OCI-LY7 (cell line): ENCODE results near the gene LY86. TPM values are rescaled to one million over a fixed set of nuclear protein-coding genes. Genes with fewer than 3 reads are reported as not detected.

ENCODE experiments used
- BruUV-seq: library from RNA; stranded (reverse); fragments of 400-500 nt; replicated peaks from 2 replicates; lab custom pipeline; 2021; lab: Mats Ljungman, UMichigan
- CTCF ChIA-PET: fragments of 300-600 bp; sonication (Branson Sonifier 250); formaldehyde crosslinking; loops from one replicate; lab custom pipeline; 2022; ENCODE audit warnings: antibody characterized with exemption; ENCODE audit not compliant: unreplicated experiment; lab: Charles Lee
- POLR2A ChIA-PET: fragments of 300-600 bp; sonication (Branson Sonifier 250); formaldehyde crosslinking; loops from one replicate; lab custom pipeline; 2022; ENCODE audit warnings: antibody characterized with exemption; lab: Charles Lee
- DNase-seq: peaks from one replicate; pipeline ENCODE4 v3.0.0-alpha.2; 2015; ENCODE audit warnings: low spot score
- H2AFZ ChIP-seq: fragments of 200-600 bp; sonication (generic), shearing (Covaris generic); 2 replicates; pipeline ENCODE4 v1.6.1; 2014; ENCODE audit warnings: mild to moderate bottlenecking, antibody characterized with exemption, low read length, moderate library complexity
- H3K27ac ChIP-seq: fragments of 200-600 bp; sonication (generic); 2 replicates; pipeline ENCODE4 v1.5.1; 2014; ENCODE audit warnings: mixed run types, low read depth, mild to moderate bottlenecking, moderate library complexity, low read length, inconsistent platforms; ENCODE audit not compliant: poor library complexity, severe bottlenecking
- H3K36me3 ChIP-seq: fragments of 200-600 bp; sonication (generic); 2 replicates; pipeline ENCODE4 v1.6.1; 2014; ENCODE audit warnings: mild to moderate bottlenecking, antibody characterized with exemption, low read length, moderate library complexity, mixed read lengths; ENCODE audit not compliant: insufficient read depth
- H3K4me1 ChIP-seq: fragments of 200-600 bp; sonication (generic); 2 replicates; pipeline ENCODE4 v1.5.1; 2014; ENCODE audit warnings: mild to moderate bottlenecking, low read length; ENCODE audit not compliant: insufficient read depth, poor library complexity, severe bottlenecking
- H3K4me2 ChIP-seq: fragments of 200-600 bp; sonication (generic); 2 replicates; pipeline ENCODE4 v1.6.1; 2014; ENCODE audit warnings: mild to moderate bottlenecking, low read length
- H3K4me3 ChIP-seq: fragments of 200-600 bp; sonication (generic); 2 replicates; pipeline ENCODE4 v1.5.1; 2014; ENCODE audit warnings: mild to moderate bottlenecking, low read depth, low read length; ENCODE audit not compliant: poor library complexity, severe bottlenecking
- H3K79me2 ChIP-seq: fragments of 200-600 bp; sonication (generic); 2 replicates; pipeline ENCODE4 v1.6.1; 2016; ENCODE audit warnings: low read depth, mild to moderate bottlenecking, low read length, moderate library complexity, mixed read lengths; ENCODE audit not compliant: insufficient read depth
- H3K9me2 ChIP-seq: fragments of 200-600 bp; sonication (generic); 2 replicates; pipeline ENCODE4 v1.6.1; 2016; ENCODE audit warnings: mild to moderate bottlenecking, low read length, mixed read lengths; ENCODE audit not compliant: insufficient read depth
- H3K9me3 ChIP-seq: fragments of 200-600 bp; sonication (generic); 2 replicates; pipeline ENCODE4 v1.6.1; 2014; ENCODE audit warnings: mild to moderate bottlenecking, mixed run types, low read length, mixed read lengths
- H4K20me1 ChIP-seq: fragments of 200-600 bp; sonication (generic); 2 replicates; pipeline ENCODE4 v1.6.1; 2014; ENCODE audit warnings: mild to moderate bottlenecking, antibody characterized with exemption, low read length, moderate library complexity, mixed read lengths; ENCODE audit not compliant: insufficient read depth
- CTCF ChIP-seq: fragments of 200-600 bp; sonication (generic); conservative IDR thresholded peaks from 2 replicates; pipeline ENCODE4 v1.5.1; 2014; ENCODE audit warnings: mild to moderate bottlenecking, antibody characterized with exemption, low read length, moderate library complexity, mixed read lengths
- EZH2phosphoT487 ChIP-seq: fragments of 200-600 bp; sonication (generic); IDR thresholded peaks from 2 replicates; pipeline ENCODE4 v1.6.1; 2018; ENCODE audit warnings: low read depth, borderline replicate concordance, mild to moderate bottlenecking, mixed run types, antibody characterized with exemption, low read length, moderate library complexity, mixed read lengths
- intact Hi-C: fragments of 100-400 bp; cut with micrococcal nuclease; formaldehyde crosslinking; loops from one replicate; pipeline ENCODE4 v1.10.0; 2022; ENCODE audit not compliant: unreplicated experiment
- total RNA-seq, 2 experiments: library from RNA; depleted of rRNA in 1 of 2; stranded (reverse); fragments of >200 nt in 1 of 2; shearing (Covaris generic) in 1 of 2; gene quantifications; 2 replicates each; pipeline ENCODE4 v1.2.3, GENCODE V29; 2014 to 2022

The LY86 gene
- total RNA-seq, 2 experiments from 2014 or later: 48.4 to 62.8 TPM

GRCh38 chr6:6569096-6569810 is 19.3 kb upstream of the LY86 start:
- POLR2A ChIA-PET: no interaction called here
- intact Hi-C loops: no loop called here
- no peak overlapping the region for H2AFZ ChIP-seq
- no peak for DNase-seq
- no peak for TF ChIP-seq EZH2phosphoT487
- no peak for TF ChIP-seq CTCF
- no peaks in the 10 kb centered on the region for H3K9me2 ChIP-seq
- no peak overlapping the region for H3K4me3 ChIP-seq
- peaks cover 39% of the 10 kb centered on the region for H3K36me3 ChIP-seq
- BruUV-seq: no TSS peak
- H3K79me2 ChIP-seq: no peaks in the 10 kb centered on the region; the same call in 1 of the 2 replicates
- H3K9me3 ChIP-seq: peaks cover 15% of the 10 kb centered on the region; the same call in 1 of the 2 replicates
- H4K20me1 ChIP-seq: no peaks in the 10 kb centered on the region
- H3K4me1 ChIP-seq: no peaks in the 10 kb centered on the region
- H3K27ac ChIP-seq: no peak overlapping the region
- H3K4me2 ChIP-seq: no peak overlapping the region
- CTCF ChIA-PET: interaction anchor here (0.7 kb wide), 1 partner anchor 11 kb away, joined by 3 read pairs; no protein-coding TSS in a partner anchor

DNA sequence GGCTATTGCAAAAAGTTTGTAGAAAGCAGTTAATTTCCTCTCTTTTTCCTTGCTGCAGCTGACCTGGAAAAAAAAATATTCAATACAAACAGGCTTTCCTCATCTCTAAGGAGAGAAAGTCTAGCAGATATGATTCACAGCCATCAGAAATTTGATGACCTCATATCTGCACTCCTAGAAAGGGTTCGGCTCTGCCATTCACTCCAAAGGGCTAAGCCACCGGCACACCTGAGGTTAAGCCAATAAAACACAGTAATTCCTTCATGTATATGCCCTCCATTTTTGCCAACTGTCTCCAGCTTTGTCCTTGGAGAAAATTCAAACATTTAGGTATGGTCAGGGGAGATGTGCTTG is 18.7 kb upstream of the LY86 start:
- H3K4me1 ChIP-seq: no peaks in the 10 kb centered on the region
- DNase-seq: no peak
- H3K4me3 ChIP-seq: no peak overlapping the region
- H3K27ac ChIP-seq: no peak overlapping the region
- no peak for TF ChIP-seq CTCF
- TF ChIP-seq EZH2phosphoT487: no peak
- H3K79me2 ChIP-seq: no peaks in the 10 kb centered on the region; the same call in 1 of the 2 replicates
- H3K9me2 ChIP-seq: no peaks in the 10 kb centered on the region
- peaks cover 34% of the 10 kb centered on the region for H3K36me3 ChIP-seq
- intact Hi-C loops: no loop called here
- POLR2A ChIA-PET: interaction anchor here (1.1 kb wide), 1 partner anchor 9 kb away, joined by 6 read pairs; no protein-coding TSS in a partner anchor
- peaks cover 18% of the 10 kb centered on the region; the same call in 1 of the 2 replicates for H3K9me3 ChIP-seq
- no peak overlapping the region for H2AFZ ChIP-seq
- H3K4me2 ChIP-seq: no peak overlapping the region
- CTCF ChIA-PET: interaction anchor here (0.7 kb wide), 1 partner anchor 11 kb away, joined by 3 read pairs; no protein-coding TSS in a partner anchor
- BruUV-seq: no TSS peak
- H4K20me1 ChIP-seq: no peaks in the 10 kb centered on the region
